ENCODE results near the gene TBXAS1.

DNA sequence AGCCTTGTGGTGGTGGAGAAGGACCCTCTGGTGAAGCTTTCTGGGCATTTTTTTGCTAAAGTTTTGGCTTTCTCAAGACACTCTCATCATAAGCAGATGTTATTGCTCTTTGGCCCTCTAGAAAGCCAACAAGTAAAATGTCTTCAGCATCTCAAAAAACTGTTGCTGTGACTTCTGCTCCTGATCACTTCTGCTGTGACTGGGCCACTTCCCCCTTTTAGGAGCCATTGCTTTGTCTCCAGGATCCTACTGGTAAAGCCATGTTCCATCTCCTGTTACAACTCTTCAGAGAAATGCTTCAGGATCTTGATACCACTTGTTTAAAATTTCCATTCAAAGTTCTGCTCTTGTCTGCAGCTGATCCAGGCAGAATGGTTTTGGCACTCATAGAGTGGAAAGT is 222.8 kb downstream of the TBXAS1 start:
- TF ChIP-seq POLR2A (IDR thresholded peaks at IDR 0.05): no peak
- TF ChIP-seq, protein P1, sequence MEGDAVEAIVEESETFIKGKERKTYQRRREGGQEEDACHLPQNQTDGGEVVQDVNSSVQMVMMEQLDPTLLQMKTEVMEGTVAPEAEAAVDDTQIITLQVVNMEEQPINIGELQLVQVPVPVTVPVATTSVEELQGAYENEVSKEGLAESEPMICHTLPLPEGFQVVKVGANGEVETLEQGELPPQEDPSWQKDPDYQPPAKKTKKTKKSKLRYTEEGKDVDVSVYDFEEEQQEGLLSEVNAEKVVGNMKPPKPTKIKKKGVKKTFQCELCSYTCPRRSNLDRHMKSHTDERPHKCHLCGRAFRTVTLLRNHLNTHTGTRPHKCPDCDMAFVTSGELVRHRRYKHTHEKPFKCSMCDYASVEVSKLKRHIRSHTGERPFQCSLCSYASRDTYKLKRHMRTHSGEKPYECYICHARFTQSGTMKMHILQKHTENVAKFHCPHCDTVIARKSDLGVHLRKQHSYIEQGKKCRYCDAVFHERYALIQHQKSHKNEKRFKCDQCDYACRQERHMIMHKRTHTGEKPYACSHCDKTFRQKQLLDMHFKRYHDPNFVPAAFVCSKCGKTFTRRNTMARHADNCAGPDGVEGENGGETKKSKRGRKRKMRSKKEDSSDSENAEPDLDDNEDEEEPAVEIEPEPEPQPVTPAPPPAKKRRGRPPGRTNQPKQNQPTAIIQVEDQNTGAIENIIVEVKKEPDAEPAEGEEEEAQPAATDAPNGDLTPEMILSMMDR (IDR thresholded peaks at IDR 0.05): no peak
